Suprapubic skin (tissue), 4 donors: ENCODE data around the gene ARHGAP18.

Source experiments
- CTCF ChIP-seq, 2 donors: fragments of 200-600 bp in 1 of 2; fragments of 450-650 bp in 1 of 2; sonication (generic) in 1 of 2; IDR thresholded peaks; one replicate each; pipeline ENCODE4 v1.5.1; 2016 to 2019; ENCODE audit warnings: antibody characterized with exemption in 2 of 2, mild to moderate bottlenecking in 1 of 2, moderate library complexity in 1 of 2
- EP300 ChIP-seq: sonication (generic); formaldehyde crosslinking; IDR thresholded peaks from one replicate; pipeline ENCODE4 v1.6.1; 2017; ENCODE audit warnings: antibody characterized with exemption
- POLR2A ChIP-seq, 2 donors: fragments of 450-650 bp; IDR thresholded peaks; one replicate each; pipeline ENCODE4 v1.6.1; 2017; ENCODE audit warnings: antibody characterized with exemption in 2 of 2, mild to moderate bottlenecking in 2 of 2, moderate library complexity in 2 of 2
- POLR2AphosphoS5 ChIP-seq, 3 donors: sonication (generic); formaldehyde crosslinking; IDR thresholded peaks; one replicate each; pipeline ENCODE4 v1.6.1; 2017; ENCODE audit warnings: antibody characterized with exemption in 3 of 3

GRCh38 chr6:129684903-129685661 lies 24.9 kb downstream of the ARHGAP18 start:
- TF ChIP-seq CTCF (IDR thresholded peaks at IDR 0.05) (no peak), POLR2AphosphoS5 (IDR thresholded peaks at IDR 0.05) (no peak), POLR2A (IDR thresholded peaks at IDR 0.05) (no peak), EP300 (no peak)
